Muscle of back (tissue), 11 donors: ENCODE results near the gene IL4I1. TPM values are rescaled to one million over a fixed set of nuclear protein-coding genes. Genes with fewer than 3 reads are reported as not detected.

ENCODE experiments used
- DNase-seq, 3 donors: peaks; one replicate each; pipeline versions ENCODE4 v3.0.0 to v3.0.0-alpha.2; 2013
- polyA plus RNA-seq, 10 donors: library from polyadenylated mRNA; unstranded; fragments of 120-200 nt; gene quantifications; one replicate each; pipeline ENCODE4 v1.2.1, GENCODE V29; 2013; ENCODE audit not compliant: insufficient read length in 10 of 10

Gene IL4I1
- polyA plus RNA-seq, 10 donors: 0.46 to 1.2 (median 0.81) TPM

GRCh38 chr19:49864890-49865289, 31.8 kb downstream of the IL4I1 start:
- DNase-seq: no peak

- DNase-seq: no peak
These were observed 32.8 kb downstream of the IL4I1 start for GRCh38 chr19:49863935-49864320.

- DNase-seq: no peak
These were observed 33.3 kb downstream of the IL4I1 start for GRCh38 chr19:49863254-49863934.

- no peak for DNase-seq
These were observed 34.1 kb downstream of the IL4I1 start for GRCh38 chr19:49862391-49863253.

- no peak for DNase-seq
These were observed 34.9 kb downstream of the IL4I1 start for GRCh38 chr19:49861541-49862378.

GRCh38 chr19:49861107-49861506, 35.6 kb downstream of the IL4I1 start:
- DNase-seq: peak in 1 of 3 donors; percentile 66

- DNase-seq: no peak
These were observed 36.2 kb downstream of the IL4I1 start for GRCh38 chr19:49860336-49861102.

GRCh38 chr19:49859682-49860335, 36.9 kb downstream of the IL4I1 start:
- DNase-seq: no peak

GRCh38 chr19:49858088-49858985, 38.4 kb downstream of the IL4I1 start:
- DNase-seq: no peak

- no peak for DNase-seq
These were observed 38.9 kb downstream of the IL4I1 start for GRCh38 chr19:49857838-49858087.

GRCh38 chr19:49857061-49857837, 39.4 kb downstream of the IL4I1 start:
- DNase-seq: no peak

- no peak for DNase-seq
These were observed 40.1 kb downstream of the IL4I1 start for GRCh38 chr19:49856574-49857021.

- no peak for DNase-seq
These were observed 40.8 kb downstream of the IL4I1 start for GRCh38 chr19:49855676-49856573.

- no peak for DNase-seq
These were observed 41.4 kb downstream of the IL4I1 start for GRCh38 chr19:49855277-49855675.

GRCh38 chr19:49854378-49855263, 42.1 kb downstream of the IL4I1 start:
- DNase-seq: no peak

- DNase-seq: no peak
These were observed 42.8 kb downstream of the IL4I1 start for GRCh38 chr19:49853852-49854377.

- no peak for DNase-seq
These were observed 44.0 kb downstream of the IL4I1 start for GRCh38 chr19:49852631-49853126.
